ENCODE measurements around the gene JPH3.
"Not testable (repeated sequence)": the region's sequence is repeated elsewhere in the genome, so short reads cannot be mapped to it uniquely, and the experiment has no call there.

Gene JPH3

GRCh38 chr16:87658564-87659225, 56.4 kb downstream of the JPH3 start:
- DNase-seq, result no peak

GRCh38 chr16:87661561-87661960, 59.3 kb downstream of the JPH3 start:
- no peak for DNase-seq

GRCh38 chr16:87662254-87663204, 60.2 kb downstream of the JPH3 start:
- no peak for DNase-seq

GRCh38 chr16:87664792-87665191, 62.5 kb downstream of the JPH3 start:
- DNase-seq, result no peak

- DNase-seq, result no peak
Observed at GRCh38 chr16:87665193-87665592, 62.9 kb downstream of the JPH3 start.

- DNase-seq, result no peak
Observed at GRCh38 chr16:87666919-87667318, 64.6 kb downstream of the JPH3 start.

GRCh38 chr16:87667443-87667842, 65.1 kb downstream of the JPH3 start:
- DNase-seq, result no peak

- DNase-seq, result no peak
Observed at GRCh38 chr16:87667946-87668345, 65.6 kb downstream of the JPH3 start.

GRCh38 chr16:87669672-87670071, 67.4 kb downstream of the JPH3 start:
- no peak for DNase-seq

- no peak for DNase-seq
Observed at GRCh38 chr16:87671221-87671620, 68.9 kb downstream of the JPH3 start.

GRCh38 chr16:87671715-87672270, 69.5 kb downstream of the JPH3 start:
- no peak for DNase-seq

- DNase-seq, result no peak
Observed at GRCh38 chr16:87674419-87674818, 72.1 kb downstream of the JPH3 start.

- no peak for DNase-seq
Observed at GRCh38 chr16:87675111-87675719, 72.9 kb downstream of the JPH3 start.

- no peak for DNase-seq
Observed at GRCh38 chr16:87677830-87678229, 75.5 kb downstream of the JPH3 start.

- no peak for DNase-seq
Observed at GRCh38 chr16:87678618-87679017, 76.3 kb downstream of the JPH3 start.

- no peak for DNase-seq
Observed at GRCh38 chr16:87679593-87680271, 77.4 kb downstream of the JPH3 start.

- DNase-seq, result no peak
Observed at GRCh38 chr16:87680272-87680644, 78.0 kb downstream of the JPH3 start.

- not testable (repeated sequence) for DNase-seq
Observed at GRCh38 chr16:87681051-87681602, 78.8 kb downstream of the JPH3 start.

- DNase-seq, result no peak
Observed at GRCh38 chr16:87681981-87682570, 79.8 kb downstream of the JPH3 start.

- DNase-seq, result no peak
Observed at GRCh38 chr16:87682852-87683399, 80.6 kb downstream of the JPH3 start.

GRCh38 chr16:87684106-87684677, 81.9 kb downstream of the JPH3 start:
- DNase-seq, result no peak
